HG02623 (cell line): ENCODE data around the gene C14orf119.
A peak's percentile ranks its signal among the peaks of the same experiment; 100 is the strongest.

ENCODE experiments used
- ATAC-seq: cut with Tn5 transposase; IDR thresholded peaks from one replicate; pipeline ENCODE4 v1.9.1; 2021; ENCODE audit warnings: moderate library complexity; ENCODE audit not compliant: unreplicated experiment

Gene C14orf119

DNA sequence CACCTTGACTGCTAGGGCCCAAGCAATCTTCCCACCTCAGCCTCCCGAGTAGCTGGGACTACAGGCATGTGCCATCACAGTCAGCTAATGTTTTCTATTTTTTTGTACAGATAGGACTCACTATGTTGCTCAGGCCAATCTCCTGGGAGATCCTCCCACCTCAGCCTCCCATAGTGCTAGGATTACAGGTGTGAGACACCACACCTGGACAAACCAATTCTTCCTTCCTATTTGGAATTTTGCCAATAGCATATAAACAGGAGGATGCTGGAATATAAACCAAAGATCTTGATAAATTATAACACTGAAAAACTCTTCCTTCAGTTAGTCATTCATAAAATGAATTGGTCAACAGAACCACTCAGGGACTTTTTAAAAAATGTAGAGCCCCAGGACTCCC lies 8.7 kb upstream of the C14orf119 start:
- no peak for ATAC-seq

GRCh38 chr14:23089498-23090253 lies 5.6 kb upstream of the C14orf119 start:
- no peak for ATAC-seq

DNA sequence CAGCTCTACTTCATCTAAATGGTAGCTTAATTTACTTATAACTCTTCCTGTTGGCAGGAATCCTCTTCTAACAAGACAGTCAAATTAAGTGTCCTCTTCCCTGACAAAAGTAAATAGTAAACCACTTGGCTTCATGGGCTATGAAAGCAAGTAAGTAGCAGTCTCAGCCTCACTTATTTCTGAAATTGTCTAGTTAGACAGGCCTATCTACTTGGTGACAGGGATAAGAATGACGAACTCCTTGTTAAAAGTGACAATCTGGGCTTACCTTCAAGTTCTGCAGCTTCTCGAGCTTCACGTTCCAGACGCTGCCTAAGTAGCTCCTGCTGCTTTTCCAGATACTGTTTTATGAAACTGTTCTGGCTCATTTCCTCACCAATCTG lies 5.1 kb upstream of the C14orf119 start:
- ATAC-seq, result no peak

GRCh38 chr14:23091294-23092225 lies 3.7 kb upstream of the C14orf119 start:
- no peak for ATAC-seq

DNA sequence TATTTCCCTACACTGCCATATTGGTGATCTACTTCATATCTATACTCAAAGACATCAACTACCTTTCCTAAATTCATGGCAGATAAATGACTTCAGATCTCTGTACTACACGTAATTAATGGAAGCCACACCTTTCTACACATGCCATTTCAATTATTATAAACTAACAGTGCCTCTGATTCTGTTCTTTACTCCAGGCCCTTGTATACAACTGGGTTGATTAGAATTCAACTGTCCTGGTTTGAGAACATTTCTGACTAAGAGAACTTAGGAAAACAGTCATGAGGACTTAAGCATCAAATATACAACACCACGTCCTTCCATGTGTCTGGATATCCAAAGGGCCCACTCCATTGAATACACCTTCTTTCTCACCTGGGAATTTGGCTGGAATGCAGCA lies 2.2 kb upstream of the C14orf119 start:
- no peak for ATAC-seq

DNA sequence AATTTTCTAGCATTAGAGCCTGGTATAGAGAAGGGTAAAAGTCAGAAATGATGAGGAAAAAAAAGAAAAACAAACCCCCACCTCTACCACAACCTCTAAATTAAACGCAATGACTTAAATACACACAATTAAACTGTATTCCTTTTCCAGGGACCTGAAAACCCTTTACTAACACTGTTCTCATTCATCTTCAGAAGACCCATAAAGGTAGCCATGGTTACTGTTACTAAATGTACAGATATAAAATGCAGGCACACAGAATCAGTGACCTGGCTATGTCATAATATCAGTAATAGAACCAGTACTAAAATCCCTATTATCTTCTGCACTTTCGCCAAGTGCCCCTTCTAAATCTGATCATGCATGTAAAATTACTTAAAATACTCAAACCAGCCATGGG lies 1.8 kb upstream of the C14orf119 start:
- ATAC-seq, result no peak

GRCh38 chr14:23093991-23094665 lies 1.2 kb upstream of the C14orf119 start:
- ATAC-seq, result no peak

DNA sequence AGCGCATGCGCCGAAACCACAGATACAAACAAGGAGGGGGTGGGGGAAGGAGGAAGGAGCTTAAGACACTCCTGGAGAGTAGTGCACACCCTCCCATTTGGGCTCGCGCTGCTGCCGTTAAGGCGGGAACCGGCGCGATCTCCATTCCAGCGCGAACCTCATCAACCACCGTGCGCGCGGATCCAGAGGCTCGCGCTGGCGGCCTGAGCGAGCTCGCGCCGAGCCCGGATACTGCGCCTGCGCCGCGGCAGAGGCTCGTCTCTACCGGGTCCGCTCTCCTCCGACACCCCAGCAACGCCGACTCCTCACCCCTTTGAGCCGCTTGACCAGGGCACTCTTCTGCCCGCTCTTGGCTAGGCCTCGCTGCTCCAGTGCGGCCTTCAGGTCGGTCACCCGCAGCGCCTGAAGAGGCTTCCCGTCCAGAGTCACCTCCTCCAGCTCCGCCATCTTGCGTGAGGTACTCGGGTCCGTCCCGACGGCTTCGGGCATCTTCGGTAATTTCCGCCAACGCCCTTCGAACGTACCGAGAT lies 574 bp upstream of the C14orf119 start, which contains the start of gene ACIN1:
Gene ACIN1 (minus strand): TSS at position 471 of the 530 bp plus-strand sequence. CDS start 24 bp downstream, at position 447.
- ATAC-seq, result peak; percentile 30

GRCh38 chr14:23097786-23098185 lies 2.5 kb downstream of the C14orf119 start:
- ATAC-seq, result no peak

GRCh38 chr14:23099212-23099861 lies 4.0 kb downstream of the C14orf119 start:
- ATAC-seq, result no peak

DNA sequence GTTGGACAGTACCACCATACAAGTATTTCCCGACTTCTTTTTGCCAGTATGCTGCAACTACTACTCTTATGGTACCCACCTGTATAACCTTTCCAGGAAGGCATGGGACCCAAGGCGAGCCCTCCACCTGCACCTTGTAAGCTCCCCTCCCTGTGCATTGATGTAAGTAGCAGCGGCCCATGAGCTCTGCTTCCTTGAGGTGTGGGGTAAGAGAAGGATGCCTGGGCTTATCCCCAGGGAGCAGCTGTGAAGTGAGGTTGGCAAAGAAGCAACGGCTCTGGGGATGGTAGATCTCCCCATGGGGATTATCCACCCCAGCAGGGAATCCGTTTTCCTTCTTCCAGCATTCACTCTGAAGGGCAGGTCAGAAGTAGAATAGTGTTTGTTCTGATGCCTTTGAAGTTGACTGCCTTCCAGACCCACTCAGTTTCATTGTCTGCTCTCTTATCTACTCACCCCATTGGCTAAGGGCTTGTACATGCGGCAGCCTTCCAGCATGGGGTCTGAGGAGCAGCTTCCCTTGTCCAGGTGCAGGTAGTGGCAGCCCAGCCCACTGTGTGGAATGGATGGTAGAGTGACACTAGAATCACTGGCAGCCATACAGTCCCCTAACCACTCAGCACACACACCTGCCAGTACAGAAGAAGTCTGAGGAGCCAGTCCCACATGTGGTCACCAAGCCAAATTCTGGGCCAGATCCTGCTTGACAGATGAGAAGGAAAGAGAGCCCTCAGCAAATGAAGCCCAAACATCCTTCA lies 6.1 kb downstream of the C14orf119 start:
- ATAC-seq, result no peak

- no peak for ATAC-seq
Observed at GRCh38 chr14:23101986-23102625, 6.8 kb downstream of the C14orf119 start.

DNA sequence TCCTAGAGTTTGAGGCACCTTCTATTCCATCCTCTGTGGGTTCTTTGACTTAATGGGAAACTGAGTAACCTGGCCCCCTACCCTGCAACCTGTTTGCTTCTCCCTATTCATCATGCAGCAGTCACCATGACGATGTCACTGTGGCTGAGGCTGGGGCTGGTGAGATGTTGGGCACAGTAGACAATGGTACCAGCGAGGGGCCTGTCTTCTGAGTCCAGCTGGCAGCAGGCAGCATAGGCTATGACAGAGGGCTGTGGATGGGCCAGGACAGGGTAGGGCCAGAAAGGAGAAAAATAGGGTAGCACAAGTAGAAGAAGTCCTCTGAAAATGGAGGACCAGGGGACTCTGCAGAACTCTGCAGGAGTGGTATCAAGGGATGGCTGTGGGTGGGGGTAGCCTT lies 7.5 kb downstream of the C14orf119 start:
- no peak for ATAC-seq

- ATAC-seq, result no peak
Observed at GRCh38 chr14:23103581-23103980, 8.3 kb downstream of the C14orf119 start.

DNA sequence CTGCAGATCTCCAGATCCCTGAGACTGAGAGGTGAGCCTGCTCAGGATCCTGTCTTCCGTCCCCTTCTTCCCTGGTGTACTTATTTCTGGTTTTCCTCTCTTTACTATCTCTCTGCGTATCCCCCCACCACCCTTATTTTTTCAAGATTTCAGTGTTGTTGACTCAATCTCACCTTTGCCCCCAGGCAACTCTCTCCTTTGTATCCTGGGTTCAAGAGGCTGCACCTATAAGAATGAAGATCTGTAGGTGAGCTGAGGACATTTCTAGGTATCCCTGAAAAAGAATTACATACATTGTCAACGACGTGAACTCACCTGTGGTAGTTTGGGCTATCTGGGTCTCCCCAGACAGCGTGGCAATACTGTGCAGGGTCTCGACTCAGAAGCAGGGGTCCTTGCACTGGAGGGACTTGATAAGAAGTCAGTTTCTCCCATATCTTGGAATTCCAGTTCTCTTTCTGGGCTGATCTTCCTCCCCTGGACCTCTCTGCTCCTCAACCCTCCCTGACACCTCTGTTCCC lies 8.8 kb downstream of the C14orf119 start:
- ATAC-seq, result no peak

DNA sequence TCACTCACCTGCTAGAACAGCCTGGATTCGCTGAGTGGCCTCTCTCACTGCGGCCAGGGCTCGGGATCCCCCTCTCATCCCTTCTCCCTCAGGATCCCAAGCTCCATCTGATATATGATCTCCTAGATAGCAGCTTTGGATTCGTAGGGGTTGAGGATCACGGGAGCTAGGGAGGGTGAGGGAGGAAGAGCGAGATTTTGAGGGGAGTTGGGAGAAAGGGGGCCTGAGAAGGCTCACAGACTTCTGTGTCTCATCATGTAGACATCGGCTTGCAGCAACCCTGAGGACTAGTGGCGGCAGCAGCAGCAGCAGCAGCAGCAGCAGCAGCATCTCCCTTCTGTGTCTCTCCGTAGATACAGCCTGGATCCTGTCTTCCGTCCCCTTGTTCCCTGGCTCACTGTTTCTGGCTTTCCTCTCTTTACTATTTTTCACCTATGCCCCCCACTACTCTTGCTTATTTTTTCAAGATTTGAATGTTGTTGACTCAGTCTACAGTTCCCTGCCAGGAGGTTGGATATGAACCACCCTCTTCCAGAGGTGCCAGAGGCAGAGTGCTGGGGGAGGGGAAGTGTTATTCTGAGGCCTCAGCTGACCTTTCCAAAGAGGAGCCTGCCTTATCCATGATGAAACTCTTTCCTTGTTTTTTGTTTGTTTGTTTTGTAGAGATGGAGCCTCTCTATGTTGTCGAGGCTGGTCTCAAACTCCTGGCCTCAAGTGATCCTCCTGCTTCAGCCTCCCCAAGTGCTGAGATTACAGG lies 9.5 kb downstream of the C14orf119 start, which contains the start of gene CIROP:
Gene CIROP (minus strand): TSS at position 399 of the 757 bp plus-strand sequence. CDS start 69 bp downstream, at position 330.
- no peak for ATAC-seq

GRCh38 chr14:23105348-23105824 lies 10.1 kb downstream of the C14orf119 start:
- no peak for ATAC-seq

- no peak for ATAC-seq
Observed at GRCh38 chr14:23106747-23107045, 11.4 kb downstream of the C14orf119 start.
